ENCODE measurements around the gene C1QL1. TPM values are rescaled to one million over a fixed set of nuclear protein-coding genes. Genes with fewer than 3 reads are reported as not detected.

Gene C1QL1
- total and polyA plus RNA-seq, 2 of the 13 experiments (the other 11 are each of a cell fraction or from before 2014, with no cell fraction given) = 0.11 TPM

DNA sequence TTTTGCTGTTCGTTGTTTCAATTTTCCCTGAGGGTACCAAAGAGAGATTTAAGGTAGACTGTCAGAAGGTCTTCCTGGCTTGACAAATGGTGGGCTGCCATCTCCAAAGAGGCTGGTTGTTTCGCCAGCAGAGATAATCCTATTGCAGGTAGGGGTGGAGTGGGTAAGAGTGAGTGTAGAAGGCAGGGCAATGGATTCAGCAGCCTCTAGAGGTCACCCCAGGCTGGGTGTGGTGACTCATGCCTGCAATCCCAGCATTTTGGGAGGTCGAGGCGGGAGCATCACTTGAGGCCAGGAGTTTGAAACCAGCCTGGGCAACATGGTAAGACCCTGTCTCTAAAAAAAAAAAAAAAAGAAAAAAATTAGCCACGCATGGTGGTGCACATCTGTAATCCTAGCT, 48.7 kb upstream of the C1QL1 start (continued):
- TF ChIP-seq, protein P1, sequence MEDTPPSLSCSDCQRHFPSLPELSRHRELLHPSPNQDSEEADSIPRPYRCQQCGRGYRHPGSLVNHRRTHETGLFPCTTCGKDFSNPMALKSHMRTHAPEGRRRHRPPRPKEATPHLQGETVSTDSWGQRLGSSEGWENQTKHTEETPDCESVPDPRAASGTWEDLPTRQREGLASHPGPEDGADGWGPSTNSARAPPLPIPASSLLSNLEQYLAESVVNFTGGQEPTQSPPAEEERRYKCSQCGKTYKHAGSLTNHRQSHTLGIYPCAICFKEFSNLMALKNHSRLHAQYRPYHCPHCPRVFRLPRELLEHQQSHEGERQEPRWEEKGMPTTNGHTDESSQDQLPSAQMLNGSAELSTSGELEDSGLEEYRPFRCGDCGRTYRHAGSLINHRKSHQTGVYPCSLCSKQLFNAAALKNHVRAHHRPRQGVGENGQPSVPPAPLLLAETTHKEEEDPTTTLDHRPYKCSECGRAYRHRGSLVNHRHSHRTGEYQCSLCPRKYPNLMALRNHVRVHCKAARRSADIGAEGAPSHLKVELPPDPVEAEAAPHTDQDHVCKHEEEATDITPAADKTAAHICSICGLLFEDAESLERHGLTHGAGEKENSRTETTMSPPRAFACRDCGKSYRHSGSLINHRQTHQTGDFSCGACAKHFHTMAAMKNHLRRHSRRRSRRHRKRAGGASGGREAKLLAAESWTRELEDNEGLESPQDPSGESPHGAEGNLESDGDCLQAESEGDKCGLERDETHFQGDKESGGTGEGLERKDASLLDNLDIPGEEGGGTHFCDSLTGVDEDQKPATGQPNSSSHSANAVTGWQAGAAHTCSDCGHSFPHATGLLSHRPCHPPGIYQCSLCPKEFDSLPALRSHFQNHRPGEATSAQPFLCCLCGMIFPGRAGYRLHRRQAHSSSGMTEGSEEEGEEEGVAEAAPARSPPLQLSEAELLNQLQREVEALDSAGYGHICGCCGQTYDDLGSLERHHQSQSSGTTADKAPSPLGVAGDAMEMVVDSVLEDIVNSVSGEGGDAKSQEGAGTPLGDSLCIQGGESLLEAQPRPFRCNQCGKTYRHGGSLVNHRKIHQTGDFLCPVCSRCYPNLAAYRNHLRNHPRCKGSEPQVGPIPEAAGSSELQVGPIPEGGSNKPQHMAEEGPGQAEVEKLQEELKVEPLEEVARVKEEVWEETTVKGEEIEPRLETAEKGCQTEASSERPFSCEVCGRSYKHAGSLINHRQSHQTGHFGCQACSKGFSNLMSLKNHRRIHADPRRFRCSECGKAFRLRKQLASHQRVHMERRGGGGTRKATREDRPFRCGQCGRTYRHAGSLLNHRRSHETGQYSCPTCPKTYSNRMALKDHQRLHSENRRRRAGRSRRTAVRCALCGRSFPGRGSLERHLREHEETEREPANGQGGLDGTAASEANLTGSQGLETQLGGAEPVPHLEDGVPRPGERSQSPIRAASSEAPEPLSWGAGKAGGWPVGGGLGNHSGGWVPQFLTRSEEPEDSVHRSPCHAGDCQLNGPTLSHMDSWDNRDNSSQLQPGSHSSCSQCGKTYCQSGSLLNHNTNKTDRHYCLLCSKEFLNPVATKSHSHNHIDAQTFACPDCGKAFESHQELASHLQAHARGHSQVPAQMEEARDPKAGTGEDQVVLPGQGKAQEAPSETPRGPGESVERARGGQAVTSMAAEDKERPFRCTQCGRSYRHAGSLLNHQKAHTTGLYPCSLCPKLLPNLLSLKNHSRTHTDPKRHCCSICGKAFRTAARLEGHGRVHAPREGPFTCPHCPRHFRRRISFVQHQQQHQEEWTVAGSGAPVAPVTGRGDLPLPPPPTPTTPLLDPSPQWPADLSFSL (CRISPR knock-in tag; IDR thresholded peaks at IDR 0.05) = no peak
- TF ChIP-seq, protein P2, sequence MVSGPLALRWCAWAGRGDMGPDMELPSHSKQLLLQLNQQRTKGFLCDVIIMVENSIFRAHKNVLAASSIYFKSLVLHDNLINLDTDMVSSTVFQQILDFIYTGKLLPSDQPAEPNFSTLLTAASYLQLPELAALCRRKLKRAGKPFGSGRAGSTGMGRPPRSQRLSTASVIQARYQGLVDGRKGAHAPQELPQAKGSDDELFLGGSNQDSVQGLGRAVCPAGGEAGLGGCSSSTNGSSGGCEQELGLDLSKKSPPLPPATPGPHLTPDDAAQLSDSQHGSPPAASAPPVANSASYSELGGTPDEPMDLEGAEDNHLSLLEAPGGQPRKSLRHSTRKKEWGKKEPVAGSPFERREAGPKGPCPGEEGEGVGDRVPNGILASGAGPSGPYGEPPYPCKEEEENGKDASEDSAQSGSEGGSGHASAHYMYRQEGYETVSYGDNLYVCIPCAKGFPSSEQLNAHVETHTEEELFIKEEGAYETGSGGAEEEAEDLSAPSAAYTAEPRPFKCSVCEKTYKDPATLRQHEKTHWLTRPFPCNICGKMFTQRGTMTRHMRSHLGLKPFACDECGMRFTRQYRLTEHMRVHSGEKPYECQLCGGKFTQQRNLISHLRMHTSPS (CRISPR knock-in tag; IDR thresholded peaks at IDR 0.05; ENCODE audit: low read depth) = no peak
- peak; percentile 36 for TF ChIP-seq TEAD3 (CRISPR knock-in tag; optimal IDR thresholded peaks at IDR 0.05; ENCODE audit: borderline replicate concordance)
- no peak for TF ChIP-seq SMYD3 (CRISPR knock-in tag; IDR thresholded peaks at IDR 0.05)
- no peak for TF ChIP-seq ELK4 (CRISPR knock-in tag; IDR thresholded peaks at IDR 0.05; ENCODE audit: borderline replicate concordance)
- TF ChIP-seq NONO (IDR thresholded peaks at IDR 0.05) = no peak
- no peak for TF ChIP-seq NONO (CRISPR knock-in tag; conservative IDR thresholded peaks at IDR 0.05)
- TF ChIP-seq ZNF264 (CRISPR knock-in tag; IDR thresholded peaks at IDR 0.05) = no peak
- TF ChIP-seq KDM2A (CRISPR knock-in tag; IDR thresholded peaks at IDR 0.05; ENCODE audit: borderline replicate concordance, low read depth) = 0 out of 2 replicates have a peak, but pooled peaks have one; percentile 25
- TF ChIP-seq DZIP1 (CRISPR knock-in tag; IDR thresholded peaks at IDR 0.05) = no peak
- no peak for TF ChIP-seq ZNF256 (CRISPR knock-in tag; conservative IDR thresholded peaks at IDR 0.05)
- TF ChIP-seq SIX1 (CRISPR knock-in tag; IDR thresholded peaks at IDR 0.05; ENCODE audit: borderline replicate concordance) = no peak

All from HepG2 (cell line).